HG02759 (cell line): Measurements from ENCODE around the gene SSX2IP.
A peak's percentile ranks its signal among the peaks of the same experiment; 100 is the strongest.

Experiments used
- ATAC-seq: cut with Tn5 transposase; IDR thresholded peaks from one replicate; pipeline ENCODE4 v1.9.1; 2021; ENCODE audit warnings: mild to moderate bottlenecking, moderate library complexity; ENCODE audit not compliant: unreplicated experiment

The SSX2IP gene

DNA sequence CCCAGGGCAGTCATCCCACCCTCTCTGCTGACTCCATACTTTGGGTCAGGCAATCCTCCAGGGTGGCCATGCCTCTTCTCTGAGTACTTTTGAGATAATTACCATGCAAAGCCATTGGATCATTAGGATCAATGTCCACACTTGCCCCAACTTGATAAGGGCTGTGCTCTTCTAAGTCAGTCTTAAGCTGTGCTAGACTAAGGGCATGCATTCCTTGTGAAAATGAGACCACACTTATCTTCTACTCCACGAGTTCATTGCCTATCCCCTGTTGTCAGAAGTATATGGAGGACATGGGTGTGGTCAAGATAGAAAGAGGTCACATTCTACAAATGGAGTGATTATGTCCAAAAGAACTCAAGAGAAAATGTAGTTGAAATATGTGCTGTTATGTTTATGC is 18.9 kb upstream of the SSX2IP start:
- ATAC-seq = no peak

DNA sequence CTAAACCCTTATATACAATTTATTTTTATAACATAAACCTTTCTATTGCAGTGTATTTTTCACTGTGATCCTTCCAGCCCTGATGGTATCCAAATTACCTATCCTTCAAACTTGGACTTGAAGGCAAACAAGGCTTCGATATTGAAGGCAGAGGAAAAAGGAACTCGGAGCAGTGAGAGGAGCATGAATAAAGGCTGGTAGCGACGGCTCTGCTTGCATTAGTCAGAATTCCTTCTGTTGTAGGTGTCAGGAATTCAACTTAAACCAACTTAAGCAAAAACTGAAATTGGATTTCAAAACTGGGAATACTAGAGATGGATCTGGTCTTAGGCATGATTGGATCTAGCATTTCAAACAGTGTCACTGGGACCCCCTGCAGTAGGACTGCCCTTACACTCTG is 17.8 kb upstream of the SSX2IP start:
- ATAC-seq = no peak

DNA sequence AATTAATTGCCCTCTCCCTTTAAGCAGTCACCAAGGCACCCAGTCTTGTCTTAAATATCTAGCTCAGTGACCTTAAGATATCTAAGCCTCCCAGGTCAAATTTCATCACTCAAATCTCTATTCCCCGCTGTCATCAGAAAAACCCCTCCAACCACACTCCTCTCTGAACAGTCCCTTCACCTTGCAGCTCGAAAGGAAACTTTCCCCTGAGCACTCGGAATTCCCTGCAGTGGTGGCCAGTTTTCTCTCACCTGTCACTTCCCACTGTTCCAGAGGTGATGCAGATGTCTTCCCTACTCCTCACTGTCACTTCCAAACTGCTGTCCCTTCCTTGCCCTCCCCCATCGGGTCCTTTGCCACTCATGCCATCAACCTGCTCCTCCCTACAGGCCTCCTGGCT is 15.3 kb upstream of the SSX2IP start:
- ATAC-seq = no peak

DNA sequence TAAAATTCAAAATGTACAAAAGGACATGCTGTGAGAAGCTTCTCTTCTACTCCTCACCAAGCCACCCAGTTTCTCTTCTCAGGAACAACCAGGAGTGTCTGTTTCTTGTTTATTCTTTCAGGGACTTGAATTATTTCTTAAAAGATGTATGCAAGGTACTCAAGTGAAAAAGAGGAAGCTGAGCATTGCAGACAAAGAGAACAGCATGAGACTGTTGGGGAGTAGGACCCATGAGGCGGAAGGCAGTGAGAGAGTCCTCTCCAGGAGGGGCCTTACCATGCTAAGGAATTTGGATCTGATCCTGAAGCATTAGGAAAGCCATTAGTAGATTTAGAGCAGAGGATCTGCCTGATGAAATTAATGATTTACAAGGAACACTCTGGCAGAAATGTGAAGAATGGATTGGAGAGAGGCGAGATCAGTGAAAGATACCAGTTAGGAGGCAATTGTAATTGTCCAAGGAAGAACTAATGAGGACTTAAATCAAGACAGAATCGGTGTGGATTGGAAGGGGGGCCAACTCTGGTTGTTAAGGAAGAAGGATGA is 14.7 kb upstream of the SSX2IP start:
- ATAC-seq = no peak

DNA sequence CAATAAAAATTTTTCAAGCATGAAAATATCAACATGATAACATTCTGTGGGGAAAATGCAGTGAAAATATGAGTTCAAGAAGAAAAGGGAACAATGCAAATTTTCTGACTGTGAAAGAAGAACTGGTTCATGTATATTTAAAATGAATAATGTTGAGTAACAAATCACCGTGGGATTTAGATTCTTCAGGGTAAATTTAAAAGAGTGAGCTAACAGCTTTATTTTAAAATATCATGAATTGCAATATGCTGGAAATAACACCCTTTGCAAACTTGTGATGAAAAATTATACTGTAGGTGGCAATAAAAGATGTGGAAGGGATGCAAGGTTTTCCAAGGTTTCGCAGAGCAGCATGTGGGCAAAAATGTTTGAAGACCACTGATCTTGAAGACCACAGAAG is 13.2 kb upstream of the SSX2IP start:
- ATAC-seq = no peak

DNA sequence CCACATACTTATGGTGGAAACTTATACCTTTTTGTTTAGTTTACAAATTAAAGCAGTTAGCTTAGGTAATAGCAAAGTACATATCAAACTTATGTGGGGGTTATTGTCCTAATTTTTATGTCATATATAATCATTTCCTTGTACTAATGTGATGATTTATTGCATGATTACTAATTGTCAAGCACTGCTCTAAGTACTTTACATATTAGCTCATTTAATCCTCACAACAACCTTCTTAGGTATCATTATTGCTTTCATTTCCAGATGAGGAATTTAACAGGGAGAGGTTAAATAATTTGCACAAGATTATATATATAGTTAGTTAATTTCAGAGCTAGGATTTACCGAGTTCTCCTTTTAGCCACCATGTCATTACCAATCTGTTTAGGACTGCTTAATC is 11.9 kb upstream of the SSX2IP start:
- ATAC-seq = no peak

DNA sequence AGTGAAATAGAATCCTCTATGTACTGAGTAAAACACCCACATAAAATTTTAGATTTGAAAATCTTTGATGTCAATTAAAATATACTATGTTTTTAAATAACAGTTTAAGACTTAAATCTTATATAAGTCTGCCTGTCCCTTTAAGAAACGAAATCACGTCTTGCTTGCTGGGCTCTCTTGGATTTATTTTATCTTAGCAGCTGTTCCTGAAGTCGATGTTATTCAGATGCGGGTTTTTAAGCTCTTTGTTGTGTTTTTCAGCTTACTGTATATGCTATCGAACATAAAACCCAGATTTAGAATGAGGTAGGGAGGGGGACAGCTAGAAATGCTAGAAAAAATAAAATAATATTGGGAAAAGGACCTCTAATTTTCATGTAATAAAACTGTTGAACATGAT is 11.1 kb upstream of the SSX2IP start:
- no peak for ATAC-seq

DNA sequence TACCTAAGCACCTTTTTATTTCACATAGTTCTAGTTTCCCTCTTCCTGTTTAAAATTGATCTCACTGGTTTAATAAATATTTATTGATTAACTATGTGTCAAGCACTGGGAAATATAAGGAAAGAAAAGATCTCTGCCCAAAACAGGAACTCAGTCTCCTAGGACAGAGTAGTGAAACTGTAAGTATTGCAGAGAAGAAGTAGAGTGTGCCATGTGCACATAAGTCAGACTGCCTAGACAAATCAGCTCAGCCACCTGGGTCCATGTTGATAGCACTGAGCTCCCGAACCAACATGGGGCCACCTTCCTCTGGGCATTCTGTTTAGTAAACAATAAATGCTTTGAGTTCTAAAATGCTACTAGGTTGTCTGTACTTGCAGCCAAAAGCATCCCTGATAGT is 9.8 kb upstream of the SSX2IP start:
- ATAC-seq = peak; percentile 77

DNA sequence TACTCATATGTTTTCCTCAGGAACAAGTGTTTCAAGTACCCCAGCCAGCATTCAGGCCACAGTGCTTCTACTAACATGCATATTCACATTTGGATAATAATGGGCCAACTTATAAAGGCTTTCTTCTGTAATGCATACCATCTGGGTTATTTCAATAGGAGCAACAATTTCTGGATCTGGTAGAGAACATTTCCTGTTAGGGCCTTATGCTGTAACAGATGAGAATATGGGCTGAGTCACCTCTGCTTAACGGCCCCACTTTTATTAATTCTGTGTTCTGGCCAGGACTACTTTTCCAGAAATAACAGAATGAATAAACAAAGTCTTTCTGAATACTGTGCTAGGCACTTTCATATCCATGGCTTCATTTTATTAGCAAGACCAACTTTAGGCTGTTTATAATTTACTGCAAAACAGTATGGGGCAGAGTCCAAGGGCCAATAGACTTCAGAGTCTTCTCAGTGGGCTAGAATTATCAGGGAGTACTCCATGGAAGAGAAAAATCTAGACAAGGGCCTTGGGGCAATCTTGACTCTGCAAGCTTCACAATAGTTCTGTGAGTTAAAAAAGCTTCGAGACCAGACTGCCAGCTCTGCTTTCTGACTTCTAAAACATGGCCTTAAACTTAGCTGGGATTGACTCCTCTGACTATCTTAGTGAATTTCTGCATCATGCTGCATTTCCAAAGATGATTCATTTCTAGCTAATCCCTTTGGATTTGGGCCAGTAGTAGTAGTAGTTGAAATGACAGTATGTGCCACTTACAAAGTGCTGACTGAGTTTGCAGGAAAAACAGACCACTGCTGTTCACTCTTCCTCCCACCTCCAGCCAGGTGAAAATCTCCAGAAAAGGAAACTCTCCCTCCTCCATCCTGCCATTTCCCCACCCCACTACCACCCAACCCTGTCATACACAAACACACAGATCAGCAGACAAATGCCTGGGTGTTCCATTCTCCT is 8.2 kb upstream of the SSX2IP start:
- no peak for ATAC-seq

DNA sequence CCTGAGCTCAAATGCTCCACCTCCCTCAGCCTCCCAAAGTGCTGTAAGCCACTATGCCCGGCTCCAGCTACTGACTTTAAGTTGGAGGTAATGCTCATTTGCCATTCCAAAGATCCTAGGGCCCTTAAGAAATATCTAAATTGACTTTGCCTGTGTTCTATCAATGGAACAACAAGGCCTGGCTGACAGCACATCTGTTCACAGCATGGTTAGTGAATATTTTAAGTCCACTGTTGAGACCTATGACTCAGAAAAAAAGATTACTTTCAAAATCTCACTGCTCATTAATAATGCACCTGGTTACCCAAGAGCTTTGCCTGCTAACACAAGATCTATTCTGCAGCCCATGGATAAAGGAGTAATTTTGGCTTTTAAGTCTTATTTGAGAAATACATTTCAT is 3.5 kb upstream of the SSX2IP start:
- no peak for ATAC-seq

DNA sequence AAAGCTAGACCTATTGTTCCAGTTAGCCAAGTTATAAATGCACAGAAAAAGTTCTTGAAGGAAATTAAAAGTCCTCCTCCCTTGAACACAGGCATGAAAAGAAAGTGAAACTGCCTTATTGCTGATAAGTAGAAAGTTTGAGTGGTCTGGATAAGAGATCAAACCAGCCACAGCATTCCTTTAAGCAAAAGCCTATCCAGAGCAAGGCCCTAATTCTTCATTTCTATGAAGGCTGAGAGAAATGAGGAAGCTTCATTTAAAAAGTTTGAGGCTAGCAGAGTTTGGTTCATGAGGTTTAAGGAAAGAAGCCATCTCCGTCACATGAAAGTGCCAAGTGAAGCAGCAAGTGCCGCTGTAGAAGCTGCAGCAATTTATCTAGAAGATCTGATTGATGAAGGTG is 2.7 kb upstream of the SSX2IP start:
- no peak for ATAC-seq

DNA sequence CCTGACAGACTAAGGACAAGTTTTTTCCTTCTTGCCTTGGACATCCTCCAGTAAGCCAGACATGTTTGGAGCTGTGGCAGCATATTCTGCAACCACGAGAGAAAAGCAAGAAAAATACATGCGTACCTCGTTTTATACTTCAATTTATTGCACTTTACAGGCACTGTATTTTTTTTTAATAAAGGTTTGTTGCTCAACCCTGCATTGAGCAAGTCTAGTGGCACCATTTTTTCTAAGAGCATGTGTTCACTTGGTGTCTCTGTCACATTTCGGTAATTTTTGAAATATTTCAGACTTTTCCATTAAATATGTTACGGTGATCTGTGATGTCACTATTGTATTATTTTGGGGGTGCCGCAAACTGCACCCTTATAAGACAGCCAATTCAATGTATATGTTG is 2.1 kb upstream of the SSX2IP start:
- no peak for ATAC-seq

DNA sequence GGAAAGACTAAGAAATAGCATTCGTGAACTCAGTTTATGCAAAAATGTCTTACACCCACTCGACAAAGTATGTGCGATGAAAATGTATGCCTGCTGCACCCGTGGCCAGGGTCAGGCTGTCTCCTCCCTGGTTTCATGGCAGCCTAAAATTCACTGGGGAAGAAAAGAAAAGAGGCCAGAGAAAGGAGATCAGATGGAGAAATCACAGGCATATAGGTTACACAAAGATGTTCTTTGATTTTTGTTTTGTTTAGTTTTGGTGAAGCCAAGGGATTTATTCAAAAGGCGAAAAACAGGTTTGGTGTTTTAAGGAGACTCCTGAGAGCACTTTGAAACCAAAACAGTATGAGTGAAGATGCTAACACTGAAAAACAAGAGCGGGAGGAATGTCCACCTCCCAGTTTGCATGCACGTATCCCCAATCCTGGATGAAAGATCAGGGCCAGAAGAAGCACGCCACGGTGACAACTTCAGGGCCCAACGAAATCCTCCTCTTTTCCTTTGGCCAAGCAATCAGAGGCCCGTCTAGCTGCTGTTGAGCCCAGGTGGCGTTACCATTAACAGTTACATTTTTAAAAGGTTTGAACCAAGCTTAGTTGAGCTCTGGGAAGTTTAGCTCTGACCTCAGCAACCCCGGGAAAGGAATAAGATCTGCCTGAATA is 992 bp upstream of the SSX2IP start:
- no peak for ATAC-seq

DNA sequence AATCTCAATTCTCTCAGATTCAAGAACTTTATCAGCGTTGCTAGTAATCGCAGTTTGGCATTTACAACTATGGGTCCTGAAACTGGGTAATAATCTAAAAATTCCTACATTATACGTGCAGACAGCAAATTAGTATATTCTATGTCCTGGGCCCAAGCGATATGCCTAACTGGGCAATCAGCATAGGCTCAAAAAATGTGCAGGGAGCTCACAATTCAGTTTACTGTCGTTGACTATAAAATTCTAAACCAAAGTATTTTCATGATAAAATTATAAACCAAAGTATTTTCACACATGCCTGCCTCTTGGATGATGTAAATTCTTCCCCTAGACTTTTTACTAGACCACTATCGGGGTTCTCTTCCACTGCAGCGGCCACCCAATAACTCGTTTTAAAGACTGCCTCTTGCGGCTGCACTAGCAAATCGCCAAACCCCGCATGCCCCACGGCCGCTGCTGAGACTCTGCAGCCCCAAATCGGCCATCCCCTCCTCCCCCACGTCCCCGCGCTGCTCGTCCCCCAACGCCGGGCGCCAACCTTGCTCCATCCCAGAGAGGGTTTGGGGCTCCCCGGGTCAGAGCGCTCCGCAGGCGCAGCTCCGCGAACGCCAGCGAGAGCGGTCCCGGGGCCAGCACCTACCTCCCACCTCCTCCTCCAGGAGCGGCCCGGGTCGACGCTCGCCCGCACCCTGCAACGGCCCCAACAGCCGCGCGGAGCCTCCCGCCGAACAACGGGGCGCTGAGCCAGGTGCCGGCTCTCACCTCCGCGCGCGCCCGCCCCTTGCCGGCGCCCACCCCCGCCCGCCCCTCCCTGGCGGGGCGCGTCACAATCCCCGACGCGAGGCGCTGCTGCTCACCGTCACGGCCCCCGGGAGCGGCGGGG is 506 bp downstream of the SSX2IP start:
- no peak for ATAC-seq

DNA sequence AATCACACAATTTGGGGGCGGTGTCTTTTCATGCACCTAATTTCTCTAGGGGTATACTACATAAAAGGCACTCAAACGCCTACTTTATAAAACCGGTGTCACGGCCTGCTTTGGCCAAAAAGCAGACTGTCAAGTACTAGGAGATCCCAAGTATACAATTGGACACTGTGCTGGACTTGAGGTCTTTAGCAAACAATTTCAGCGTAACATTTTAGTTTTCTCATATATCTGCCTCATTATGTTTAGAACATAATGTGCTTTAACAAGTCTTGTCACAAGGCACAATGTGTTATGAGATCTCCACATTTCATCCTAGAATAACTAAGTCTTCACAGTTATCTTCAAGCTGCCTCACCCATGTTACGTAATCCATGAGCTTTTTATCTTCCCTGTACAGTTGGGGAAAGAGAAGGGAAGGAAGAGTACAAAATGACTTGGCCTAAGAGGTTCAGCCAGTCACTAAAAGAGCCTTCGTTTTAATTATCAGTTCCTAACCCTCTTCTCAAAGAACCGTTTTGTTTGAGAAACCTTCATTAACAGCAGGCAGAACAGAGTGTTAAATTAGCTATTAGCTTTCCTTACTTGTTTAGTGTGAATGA is 1.7 kb downstream of the SSX2IP start:
- no peak for ATAC-seq

DNA sequence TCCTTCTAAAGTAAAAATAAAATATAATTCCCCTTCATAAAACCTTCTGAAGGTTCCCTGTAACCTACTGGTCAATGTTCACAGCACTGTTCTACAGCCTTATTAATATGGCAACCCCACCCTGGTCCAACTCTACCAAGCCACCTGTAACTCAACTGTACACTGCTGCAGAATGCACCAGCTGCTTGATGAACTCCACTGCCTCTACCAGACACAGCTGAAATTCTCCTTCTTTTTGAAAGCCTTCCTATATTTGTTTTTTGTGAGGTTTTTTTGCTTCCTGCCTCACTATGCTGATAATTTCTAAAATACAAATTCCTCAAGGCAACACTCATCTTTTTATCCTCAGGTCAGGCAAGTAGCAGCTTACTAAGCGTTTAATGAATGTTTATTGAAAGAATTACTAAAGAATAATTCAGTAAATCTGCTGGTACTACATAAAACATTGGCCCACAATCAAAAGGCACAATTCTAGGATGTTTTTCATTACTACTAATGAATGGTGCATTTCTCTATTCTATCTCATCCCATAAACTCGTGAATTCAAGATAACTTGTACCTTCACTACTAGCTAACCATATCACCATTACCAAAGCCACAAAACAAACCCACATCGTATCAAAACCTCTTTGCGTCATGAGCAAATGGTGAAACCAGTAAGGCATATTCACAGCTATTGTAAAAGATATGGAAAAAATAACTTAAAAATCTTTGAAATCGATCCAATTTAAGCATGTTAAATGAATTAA is 2.4 kb downstream of the SSX2IP start:
- ATAC-seq = no peak

DNA sequence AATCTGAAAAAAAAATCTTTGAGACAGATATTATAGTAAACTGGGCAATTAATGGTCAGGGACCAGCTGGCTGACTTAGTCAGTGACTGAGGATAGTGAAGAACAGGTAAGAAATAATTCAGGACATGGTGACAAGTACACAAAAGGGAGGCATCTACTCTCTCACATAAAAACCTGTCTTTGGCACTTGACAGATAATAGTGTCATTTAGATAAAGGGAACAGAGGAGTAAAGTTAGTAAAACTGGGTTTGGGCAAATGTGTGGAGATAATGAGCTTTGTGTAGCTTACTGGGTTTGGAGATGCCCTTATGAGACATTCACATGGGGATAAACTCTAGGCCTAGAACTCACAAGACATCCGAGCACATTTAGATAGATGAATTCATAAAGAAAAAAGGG is 4.0 kb downstream of the SSX2IP start:
- no peak for ATAC-seq

DNA sequence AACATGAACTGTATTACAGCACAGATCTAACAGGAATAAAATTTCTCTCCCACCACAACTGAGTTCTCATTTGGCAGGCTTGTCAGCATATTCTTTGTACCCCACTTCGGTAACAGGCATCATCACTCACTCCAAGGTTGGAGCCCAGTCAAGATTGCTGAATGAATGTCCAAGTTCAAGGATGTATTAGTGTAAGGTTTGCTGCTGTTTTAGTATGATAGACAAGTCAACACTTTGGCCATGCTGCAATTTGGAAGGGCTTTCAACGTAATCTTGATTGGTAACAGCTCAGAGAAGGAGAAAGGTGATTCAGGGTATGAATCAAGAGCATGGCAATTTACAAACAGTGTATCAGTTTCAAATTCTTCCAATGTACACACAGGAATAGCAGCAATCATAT is 6.8 kb downstream of the SSX2IP start:
- no peak for ATAC-seq

DNA sequence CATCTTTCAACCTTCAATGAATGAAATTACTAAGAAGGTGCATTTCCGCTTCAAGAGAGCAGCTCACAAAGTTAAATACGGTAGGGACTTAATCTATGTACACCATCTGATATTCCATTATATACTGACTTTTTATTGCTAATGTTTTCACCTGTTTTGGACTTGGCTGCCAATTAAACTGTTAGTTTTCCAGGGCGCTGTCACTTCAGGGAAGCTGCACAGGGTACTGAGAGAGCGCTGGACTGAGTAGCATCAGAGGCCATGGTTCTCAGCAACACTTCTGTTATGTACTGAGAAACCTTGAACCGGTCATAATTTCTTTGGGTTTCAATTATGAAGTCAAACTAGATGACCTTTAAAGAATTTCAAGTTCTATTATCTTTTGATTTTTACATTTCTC is 8.2 kb downstream of the SSX2IP start:
- ATAC-seq = no peak
